Measurements from ENCODE around the gene GPX7.

GPX7 gene

GRCh38 chr1:52588535-52588934 lies 13.6 kb upstream of the GPX7 start:
- no peak for FAIRE-seq

- no peak for FAIRE-seq
Measured at GRCh38 chr1:52590266-52590665, 11.9 kb upstream of the GPX7 start.

- no peak for FAIRE-seq
Measured at GRCh38 chr1:52592637-52593323, 9.4 kb upstream of the GPX7 start.

- no peak for FAIRE-seq
Measured at GRCh38 chr1:52593495-52593894, 8.7 kb upstream of the GPX7 start.

GRCh38 chr1:52595061-52595460 lies 7.1 kb upstream of the GPX7 start:
- FAIRE-seq = no peak

- no peak for FAIRE-seq
Measured at GRCh38 chr1:52597912-52598311, 4.3 kb upstream of the GPX7 start.

GRCh38 chr1:52598729-52599128 lies 3.4 kb upstream of the GPX7 start:
- no peak for FAIRE-seq

GRCh38 chr1:52599236-52599635 lies 2.9 kb upstream of the GPX7 start:
- FAIRE-seq = no peak

GRCh38 chr1:52600533-52601179 lies 1.5 kb upstream of the GPX7 start:
- FAIRE-seq = no peak

- no peak for FAIRE-seq
Measured at GRCh38 chr1:52601519-52601918, 652 bp upstream of the GPX7 start.

- FAIRE-seq = no peak
Measured at GRCh38 chr1:52602856-52603600, 857 bp downstream of the GPX7 start.

- FAIRE-seq = no peak
Measured at GRCh38 chr1:52603630-52604029, 1.5 kb downstream of the GPX7 start.

- FAIRE-seq = no peak
Measured at GRCh38 chr1:52604063-52604770, 2.0 kb downstream of the GPX7 start.

- no peak for FAIRE-seq
Measured at GRCh38 chr1:52613636-52614373, 11.6 kb downstream of the GPX7 start.

- no peak for FAIRE-seq
Measured at GRCh38 chr1:52614671-52615070, 12.5 kb downstream of the GPX7 start.

- FAIRE-seq = no peak
Measured at GRCh38 chr1:52615489-52616042, 13.4 kb downstream of the GPX7 start.

GRCh38 chr1:52621950-52622349 lies 19.8 kb downstream of the GPX7 start:
- no peak for FAIRE-seq

- FAIRE-seq = no peak
Measured at GRCh38 chr1:52623812-52624211, 21.6 kb downstream of the GPX7 start.

GRCh38 chr1:52627028-52627427 lies 24.9 kb downstream of the GPX7 start:
- no peak for FAIRE-seq

GRCh38 chr1:52628614-52629324 lies 26.6 kb downstream of the GPX7 start:
- no peak for FAIRE-seq

- no peak for FAIRE-seq
Measured at GRCh38 chr1:52629325-52629643, 27.1 kb downstream of the GPX7 start.

GRCh38 chr1:52629667-52630066 lies 27.5 kb downstream of the GPX7 start:
- FAIRE-seq = no peak
